NCI-H774 (cell line): ENCODE measurements around the gene SEC16B.

ENCODE experiments used
- DNase-seq: peaks from one replicate; lab custom pipeline; 2025; lab: John Stamatoyannopoulos, UW

SEC16B gene

GRCh38 chr1:177907000-177907399 is 62.9 kb downstream of the SEC16B start:
- DNase-seq = no peak

- DNase-seq = no peak
Observed at GRCh38 chr1:177905686-177906085, 64.2 kb downstream of the SEC16B start.

GRCh38 chr1:177902266-177902665 is 67.6 kb downstream of the SEC16B start:
- DNase-seq = peak; percentile 43

- DNase-seq = peak; percentile 67
Observed at GRCh38 chr1:177897998-177898654, 71.7 kb downstream of the SEC16B start.

GRCh38 chr1:177897281-177897997 is 72.4 kb downstream of the SEC16B start:
- DNase-seq = no peak
